GM23338 (cell line): ENCODE results near the gene PLET1.

Experiments used
- CREB1 ChIP-seq: fragments of 250-450 bp; sonication (Bioruptor Pico); IDR thresholded peaks from 2 replicates; pipeline ENCODE4 v1.5.0; 2020; ENCODE audit warnings: low read depth, mild to moderate bottlenecking, moderate library complexity
- EZH2 ChIP-seq: fragments of 200-600 bp; sonication (generic); IDR thresholded peaks from one replicate; pipeline ENCODE4 v1.8.0; 2017; ENCODE audit warnings: antibody characterized with exemption, mild to moderate bottlenecking, low read depth; ENCODE audit not compliant: unreplicated experiment
- EZH2phosphoT487 ChIP-seq: fragments of 200-600 bp; sonication (generic); IDR thresholded peaks from one replicate; pipeline ENCODE4 v1.8.1; 2018; ENCODE audit warnings: antibody characterized with exemption; ENCODE audit not compliant: unreplicated experiment
- POLR2AphosphoS5 ChIP-seq: IDR thresholded peaks from 2 replicates; pipeline ENCODE4 v1.6.1; 2016; ENCODE audit warnings: antibody characterized with exemption, low read depth
- REST ChIP-seq: IDR thresholded peaks from one replicate; pipeline ENCODE4 v1.6.1; 2018; ENCODE audit warnings: antibody characterized with exemption; ENCODE audit not compliant: unreplicated experiment
- TF ChIP-seq, protein P1 (sequence below), 2 experiments: fragments of 200-600 bp in 1 of 2; sonication (generic) in 1 of 2; conservative IDR thresholded peaks; 2 replicates each; pipeline versions ENCODE4 v1.5.1 to v1.6.1; 2016 to 2017; ENCODE audit warnings: antibody characterized with exemption in 2 of 2, low read depth in 2 of 2, mild to moderate bottlenecking in 2 of 2, moderate library complexity in 1 of 2

DNA sequence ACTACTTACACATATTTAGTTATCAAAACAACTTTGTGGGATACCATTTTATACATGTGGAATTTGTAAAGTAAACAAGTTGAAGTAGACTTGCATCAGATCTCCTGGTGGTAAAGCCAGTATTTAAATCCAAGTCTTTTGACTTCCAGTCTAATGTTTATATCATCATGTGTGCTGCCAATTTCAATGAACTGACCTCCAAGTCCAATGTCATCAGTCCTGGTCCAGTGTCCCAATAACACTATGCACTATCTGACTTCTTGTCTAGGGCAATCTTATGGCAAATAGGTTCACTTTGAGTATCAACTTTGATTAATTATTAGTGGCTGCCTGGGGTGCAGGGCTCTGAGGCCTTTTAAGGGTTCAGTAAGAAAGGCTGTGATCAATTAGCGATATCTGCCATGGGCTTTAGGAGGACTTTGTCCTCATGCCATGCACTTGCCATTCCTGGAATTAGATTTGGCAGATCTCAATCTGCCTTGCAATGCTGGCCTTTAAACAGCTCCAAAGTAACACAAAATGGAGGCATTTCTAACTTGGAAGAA lies 44.0 kb downstream of the PLET1 start:
- TF ChIP-seq, protein P1, sequence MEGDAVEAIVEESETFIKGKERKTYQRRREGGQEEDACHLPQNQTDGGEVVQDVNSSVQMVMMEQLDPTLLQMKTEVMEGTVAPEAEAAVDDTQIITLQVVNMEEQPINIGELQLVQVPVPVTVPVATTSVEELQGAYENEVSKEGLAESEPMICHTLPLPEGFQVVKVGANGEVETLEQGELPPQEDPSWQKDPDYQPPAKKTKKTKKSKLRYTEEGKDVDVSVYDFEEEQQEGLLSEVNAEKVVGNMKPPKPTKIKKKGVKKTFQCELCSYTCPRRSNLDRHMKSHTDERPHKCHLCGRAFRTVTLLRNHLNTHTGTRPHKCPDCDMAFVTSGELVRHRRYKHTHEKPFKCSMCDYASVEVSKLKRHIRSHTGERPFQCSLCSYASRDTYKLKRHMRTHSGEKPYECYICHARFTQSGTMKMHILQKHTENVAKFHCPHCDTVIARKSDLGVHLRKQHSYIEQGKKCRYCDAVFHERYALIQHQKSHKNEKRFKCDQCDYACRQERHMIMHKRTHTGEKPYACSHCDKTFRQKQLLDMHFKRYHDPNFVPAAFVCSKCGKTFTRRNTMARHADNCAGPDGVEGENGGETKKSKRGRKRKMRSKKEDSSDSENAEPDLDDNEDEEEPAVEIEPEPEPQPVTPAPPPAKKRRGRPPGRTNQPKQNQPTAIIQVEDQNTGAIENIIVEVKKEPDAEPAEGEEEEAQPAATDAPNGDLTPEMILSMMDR (conservative IDR thresholded peaks at IDR 0.05; ENCODE audit: low read depth in 2 of 2) = no peak
- TF ChIP-seq EZH2 (no peak), REST (no peak), EZH2phosphoT487 (no peak), POLR2AphosphoS5 (no peak), CREB1 (CRISPR knock-in tag) (no peak)
